ENCODE results near the gene TRIM56. TPM values are rescaled to one million over a fixed set of nuclear protein-coding genes. Genes with fewer than 3 reads are reported as not detected.
"Not testable (repeated sequence)": the region's sequence is repeated elsewhere in the genome, so short reads cannot be mapped to it uniquely, and the experiment has no call there.

The TRIM56 gene
- total RNA-seq, 4 donors from 2014 or later = 12.1 to 19.6 (median 13.6) TPM

- no peaks in the 10 kb centered on the region for H3K27me3 ChIP-seq
- no peaks in the 10 kb centered on the region for H3K9me3 ChIP-seq
- intact Hi-C loops (cut with DNase I) = no loop called here
- H3K4me3 ChIP-seq = peak overlapping the region in 3 of 4 donors; percentile 7 to 35 (median 33)
- peaks cover 17 to 52% (median 40%) of the 10 kb centered on the region in 3 donors for H3K4me1 ChIP-seq
- DNase-seq = no peak
- peaks cover 0 to 16% (median 0%) of the 10 kb centered on the region in 3 donors for H3K36me3 ChIP-seq
- no peak for TF ChIP-seq CTCF (IDR thresholded peaks at IDR 0.05)
- TF ChIP-seq POLR2A (IDR thresholded peaks at IDR 0.05) = no peak
- WGBS, 2 donors = 74 to 82% methylated on average over 7 to 12 of the region's 14 CpGs
- H3K27ac ChIP-seq = peak overlapping the region in 1 of 4 donors; percentile 7
Measured at GRCh38 chr7:101128040-101128834, 43.0 kb downstream of the TRIM56 start.

DNA sequence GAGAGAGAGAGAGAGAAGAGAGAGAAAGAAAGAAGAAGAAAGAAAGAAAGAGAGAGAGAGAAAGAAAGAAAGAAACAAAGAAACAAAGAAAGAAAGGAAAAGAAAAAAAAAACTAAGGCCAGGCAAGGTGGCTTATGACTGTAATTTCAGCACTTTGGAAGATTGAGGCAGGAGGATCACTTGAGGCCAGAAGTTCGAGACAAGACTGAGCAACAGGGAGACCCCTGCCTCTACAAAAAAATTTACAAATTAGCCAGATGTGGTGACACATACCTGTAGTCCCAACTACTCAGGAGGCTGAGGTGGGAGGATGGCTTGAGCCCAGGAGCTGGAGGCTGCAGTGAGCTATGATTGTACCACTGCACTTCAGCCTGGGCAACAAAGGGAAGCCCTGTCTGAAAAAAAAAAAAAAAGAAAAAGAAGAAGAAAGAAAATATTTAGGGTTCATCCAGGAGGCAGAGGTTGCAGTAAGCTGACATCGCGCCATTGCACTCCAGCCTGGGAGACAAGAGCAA lies 44.4 kb downstream of the TRIM56 start:
- no peaks in the 10 kb centered on the region for H3K9me3 ChIP-seq
- intact Hi-C loops (cut with DNase I) = no loop called here
- H3K36me3 ChIP-seq = peaks cover 0 to 16% (median 0%) of the 10 kb centered on the region in 3 donors
- no peaks in the 10 kb centered on the region for H3K27me3 ChIP-seq
- no peak overlapping the region for H3K27ac ChIP-seq
- no peak overlapping the region for H3K4me3 ChIP-seq
- peaks cover 17 to 39% (median 33%) of the 10 kb centered on the region in 3 donors for H3K4me1 ChIP-seq
- DNase-seq = no peak
- TF ChIP-seq POLR2A (IDR thresholded peaks at IDR 0.05) = no peak
- no peak for TF ChIP-seq CTCF (IDR thresholded peaks at IDR 0.05)
- WGBS, 2 donors = 78 to 91% methylated on average over 3 of the region's 3 CpGs

GRCh38 chr7:101132626-101133600 lies 47.6 kb downstream of the TRIM56 start:
- H3K27ac ChIP-seq; intact Hi-C loops (cut with DNase I); DNase-seq; H3K9me3 ChIP-seq; H3K27me3 ChIP-seq; H3K4me3 ChIP-seq: not testable (repeated sequence)
- Histone ChIP-seq H3K36me3 (peaks cover 0 to 35% (median 0%) of the 10 kb centered on the region in 3 donors), H3K4me1 (peaks cover 0 to 15% (median 9%) of the 10 kb centered on the region in 3 donors)
- WGBS, 2 donors = 89 to 90% methylated on average over 15 to 18 of the region's 18 CpGs

DNA sequence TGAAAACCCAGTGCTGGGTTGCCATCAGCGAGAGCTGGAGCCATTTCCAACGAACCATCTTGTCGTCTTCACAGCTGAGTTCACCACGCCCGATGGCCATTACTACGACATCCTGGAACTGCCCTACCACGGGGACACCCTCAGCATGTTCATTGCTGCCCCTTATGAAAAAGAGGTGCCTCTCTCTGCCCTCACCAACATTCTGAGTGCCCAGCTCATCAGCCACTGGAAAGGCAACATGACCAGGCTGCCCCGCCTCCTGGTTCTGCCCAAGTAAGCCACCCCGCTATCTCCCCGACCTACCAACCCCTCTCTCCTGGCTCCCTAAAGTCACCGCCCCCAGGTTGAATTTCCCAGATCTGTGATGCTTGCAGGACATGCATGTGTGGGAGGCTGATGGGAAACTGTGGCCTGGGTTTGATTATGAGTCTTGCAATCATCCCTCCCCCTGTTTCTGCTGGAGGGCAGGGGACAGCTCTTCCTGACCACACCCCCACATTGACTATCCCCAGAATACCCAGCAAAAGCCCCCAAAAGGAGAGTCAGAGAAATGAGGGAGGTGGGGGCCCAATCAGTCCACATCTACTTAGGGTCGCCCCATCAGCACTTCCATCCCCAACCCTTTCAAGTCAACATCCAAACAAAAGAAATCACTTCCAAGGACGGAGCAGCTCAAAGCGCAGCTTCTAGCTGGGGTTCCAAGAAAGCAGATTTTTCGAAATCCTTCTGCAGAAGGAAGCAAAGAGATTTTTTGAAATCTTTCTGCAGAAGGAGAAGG lies 48.5 kb downstream of the TRIM56 start:
- Histone ChIP-seq H3K4me3 (no peak overlapping the region), H3K9me3 (no peaks in the 10 kb centered on the region), H3K4me1 (peaks cover 0 to 18% (median 9%) of the 10 kb centered on the region in 3 donors), H3K36me3 (peaks cover 0 to 35% (median 0%) of the 10 kb centered on the region in 3 donors), H3K27me3 (no peaks in the 10 kb centered on the region), H3K27ac (no peak overlapping the region)
- intact Hi-C loops (cut with DNase I) = no loop called here
- DNase-seq = no peak
- 67 to 70% methylated on average over 14 of the region's 15 CpGs for WGBS, 2 donors
- TF ChIP-seq CTCF (IDR thresholded peaks at IDR 0.05) (no peak), POLR2A (IDR thresholded peaks at IDR 0.05) (no peak)

DNA sequence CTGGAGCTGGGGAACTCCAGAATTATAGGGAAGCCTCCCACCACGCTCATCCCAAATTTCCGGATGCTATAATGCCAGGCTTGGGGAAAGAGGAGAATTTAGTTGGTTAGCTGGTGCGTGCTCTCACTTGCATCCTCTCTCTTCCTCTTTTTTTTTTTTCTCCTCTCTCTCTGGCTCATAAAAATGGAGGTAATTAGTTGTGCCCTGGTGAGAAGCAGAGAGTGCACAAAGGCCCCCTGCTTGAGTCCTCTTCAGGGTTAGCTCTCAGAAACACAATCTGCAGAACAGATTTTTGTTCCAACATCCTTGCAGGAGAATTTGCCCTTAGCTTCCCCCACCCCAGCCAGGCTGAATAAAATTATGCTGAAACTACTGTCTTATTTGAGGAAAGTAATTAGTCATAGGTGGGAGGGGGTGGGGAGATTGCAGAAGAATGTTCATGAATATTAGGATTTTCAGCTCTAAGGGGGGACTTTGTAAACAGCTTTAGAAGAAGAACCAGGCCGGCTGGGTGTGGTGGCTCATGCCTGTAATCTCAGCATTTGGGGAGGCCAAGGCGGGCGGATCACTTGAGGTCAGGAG lies 49.2 kb downstream of the TRIM56 start:
- 59 to 63% methylated on average over 6 of the region's 6 CpGs for WGBS, 2 donors
- DNase-seq = no peak
- Histone ChIP-seq H3K27ac (no peak overlapping the region), H3K4me3 (no peak overlapping the region), H3K9me3 (no peaks in the 10 kb centered on the region), H3K27me3 (no peaks in the 10 kb centered on the region), H3K36me3 (peaks cover 0 to 35% (median 0%) of the 10 kb centered on the region in 3 donors), H3K4me1 (peaks cover 0 to 20% (median 14%) of the 10 kb centered on the region in 3 donors)
- intact Hi-C loops (cut with DNase I) = no loop called here
- no peak for TF ChIP-seq CTCF (IDR thresholded peaks at IDR 0.05)
- no peak for TF ChIP-seq POLR2A (IDR thresholded peaks at IDR 0.05)
